Measurements from ENCODE around the gene LILRB1. TPM values are rescaled to one million over a fixed set of nuclear protein-coding genes. Genes with fewer than 3 reads are reported as not detected.
"Not testable (repeated sequence)": the region's sequence is repeated elsewhere in the genome, so short reads cannot be mapped to it uniquely, and the experiment has no call there.

The LILRB1 gene
- total and polyA plus RNA-seq, 9 of the 15 experiments (the other 6 are each of a cell fraction or from before 2014, with no cell fraction given), result not detected

- BruUV-seq (replicated peaks); DNase-seq (ENCODE audit: extremely low read depth in 1 of 4, low spot score in 3 of 4); H3K9me1 ChIP-seq (ENCODE audit: control insufficient read depth, insufficient read depth, low read length); H3K4me1 ChIP-seq (replicated peaks in 1 of 2; ENCODE audit: control insufficient read depth in 2 of 2, insufficient read depth in 2 of 2, low read length in 2 of 2); intact Hi-C loops (cut with micrococcal nuclease); H3K9ac ChIP-seq (ENCODE audit: insufficient read depth in 1 of 2, low read depth in 2 of 2, low read length in 2 of 2); H3K9me3 ChIP-seq (replicated peaks; ENCODE audit: control insufficient read depth, insufficient read depth, low read depth, low read length); H4K20me1 ChIP-seq (replicated peaks; ENCODE audit: control insufficient read depth, insufficient read depth, low read length); H3K4me2 ChIP-seq (ENCODE audit: insufficient read depth, low read length); ATAC-seq; H3K27ac ChIP-seq (ENCODE audit: extremely low read depth, low read depth, low read length); H3K79me2 ChIP-seq (ENCODE audit: control insufficient read depth, insufficient read depth, low read length); H2AFZ ChIP-seq (ENCODE audit: low read depth, low read length); in situ Hi-C loops (cut with MboI); H3K36me3 ChIP-seq (ENCODE audit: control insufficient read depth, insufficient read depth, low read length); CTCF ChIA-PET (ENCODE audit: low intra/inter-chr PET ratio); H3K4me3 ChIP-seq; FAIRE-seq: not testable (repeated sequence)
- TF ChIP-seq, protein P1, sequence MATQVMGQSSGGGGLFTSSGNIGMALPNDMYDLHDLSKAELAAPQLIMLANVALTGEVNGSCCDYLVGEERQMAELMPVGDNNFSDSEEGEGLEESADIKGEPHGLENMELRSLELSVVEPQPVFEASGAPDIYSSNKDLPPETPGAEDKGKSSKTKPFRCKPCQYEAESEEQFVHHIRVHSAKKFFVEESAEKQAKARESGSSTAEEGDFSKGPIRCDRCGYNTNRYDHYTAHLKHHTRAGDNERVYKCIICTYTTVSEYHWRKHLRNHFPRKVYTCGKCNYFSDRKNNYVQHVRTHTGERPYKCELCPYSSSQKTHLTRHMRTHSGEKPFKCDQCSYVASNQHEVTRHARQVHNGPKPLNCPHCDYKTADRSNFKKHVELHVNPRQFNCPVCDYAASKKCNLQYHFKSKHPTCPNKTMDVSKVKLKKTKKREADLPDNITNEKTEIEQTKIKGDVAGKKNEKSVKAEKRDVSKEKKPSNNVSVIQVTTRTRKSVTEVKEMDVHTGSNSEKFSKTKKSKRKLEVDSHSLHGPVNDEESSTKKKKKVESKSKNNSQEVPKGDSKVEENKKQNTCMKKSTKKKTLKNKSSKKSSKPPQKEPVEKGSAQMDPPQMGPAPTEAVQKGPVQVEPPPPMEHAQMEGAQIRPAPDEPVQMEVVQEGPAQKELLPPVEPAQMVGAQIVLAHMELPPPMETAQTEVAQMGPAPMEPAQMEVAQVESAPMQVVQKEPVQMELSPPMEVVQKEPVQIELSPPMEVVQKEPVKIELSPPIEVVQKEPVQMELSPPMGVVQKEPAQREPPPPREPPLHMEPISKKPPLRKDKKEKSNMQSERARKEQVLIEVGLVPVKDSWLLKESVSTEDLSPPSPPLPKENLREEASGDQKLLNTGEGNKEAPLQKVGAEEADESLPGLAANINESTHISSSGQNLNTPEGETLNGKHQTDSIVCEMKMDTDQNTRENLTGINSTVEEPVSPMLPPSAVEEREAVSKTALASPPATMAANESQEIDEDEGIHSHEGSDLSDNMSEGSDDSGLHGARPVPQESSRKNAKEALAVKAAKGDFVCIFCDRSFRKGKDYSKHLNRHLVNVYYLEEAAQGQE (IDR thresholded peaks at IDR 0.05; ENCODE audit: borderline replicate concordance), result 0 out of 2 replicates have a peak, but pooled peaks have one; percentile 18
- TF ChIP-seq, protein P1 (CRISPR knock-in tag; IDR thresholded peaks at IDR 0.05; ENCODE audit: low read depth), result not testable (repeated sequence)
- H3K27me3 ChIP-seq (ENCODE audit: control insufficient read depth in 2 of 2, insufficient read depth in 2 of 2, low read length in 2 of 2), result peaks cover 3 to 32% of the 10 kb centered on the region in 2 experiments; a peak in 3 of 5 replicates
- POLR2A ChIA-PET, result interaction anchor here (1.2 kb wide), 1 partner anchor 9 kb away, joined by 3 read pairs; no protein-coding TSS in a partner anchor
- 2% methylated on average over 4 of the region's 4 CpGs for WGBS (ENCODE audit: insufficient coverage, low coverage, missing lambda C conversion rate)
Observed at GRCh38 chr19:54627912-54628311, 2.4 kb upstream of the LILRB1 start.
